ENCODE measurements around the gene TMEM179B.

DNA sequence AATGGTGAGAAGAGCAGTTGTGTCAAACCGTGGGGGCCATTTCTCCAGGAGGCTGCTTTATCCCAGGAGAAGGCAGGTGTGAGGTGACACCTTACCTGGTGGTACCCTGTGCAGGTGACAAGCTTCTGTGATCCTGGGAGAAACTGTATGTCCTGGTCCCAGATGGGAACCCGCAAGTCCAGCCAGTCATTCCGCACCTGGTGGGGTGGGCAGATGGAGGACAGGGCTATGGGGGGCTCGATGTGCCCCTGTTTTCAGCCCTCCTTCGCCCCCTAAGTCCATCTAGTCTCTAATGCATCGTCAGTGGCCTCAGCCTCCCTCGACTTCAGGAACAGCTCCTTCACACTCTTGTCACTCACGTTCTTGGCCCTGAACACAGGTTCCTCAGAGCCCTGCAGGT lies 48.1 kb downstream of the TMEM179B start:
- TF ChIP-seq, protein P1, sequence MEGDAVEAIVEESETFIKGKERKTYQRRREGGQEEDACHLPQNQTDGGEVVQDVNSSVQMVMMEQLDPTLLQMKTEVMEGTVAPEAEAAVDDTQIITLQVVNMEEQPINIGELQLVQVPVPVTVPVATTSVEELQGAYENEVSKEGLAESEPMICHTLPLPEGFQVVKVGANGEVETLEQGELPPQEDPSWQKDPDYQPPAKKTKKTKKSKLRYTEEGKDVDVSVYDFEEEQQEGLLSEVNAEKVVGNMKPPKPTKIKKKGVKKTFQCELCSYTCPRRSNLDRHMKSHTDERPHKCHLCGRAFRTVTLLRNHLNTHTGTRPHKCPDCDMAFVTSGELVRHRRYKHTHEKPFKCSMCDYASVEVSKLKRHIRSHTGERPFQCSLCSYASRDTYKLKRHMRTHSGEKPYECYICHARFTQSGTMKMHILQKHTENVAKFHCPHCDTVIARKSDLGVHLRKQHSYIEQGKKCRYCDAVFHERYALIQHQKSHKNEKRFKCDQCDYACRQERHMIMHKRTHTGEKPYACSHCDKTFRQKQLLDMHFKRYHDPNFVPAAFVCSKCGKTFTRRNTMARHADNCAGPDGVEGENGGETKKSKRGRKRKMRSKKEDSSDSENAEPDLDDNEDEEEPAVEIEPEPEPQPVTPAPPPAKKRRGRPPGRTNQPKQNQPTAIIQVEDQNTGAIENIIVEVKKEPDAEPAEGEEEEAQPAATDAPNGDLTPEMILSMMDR (conservative IDR thresholded peaks at IDR 0.05 in 1 of 2, IDR thresholded peaks at IDR 0.05 in 1 of 2; ENCODE audit: extremely low read depth in 1 of 2, insufficient read depth in 1 of 2, low read depth in 1 of 2, low read length in 2 of 2) = no peak
- no peak for TF ChIP-seq EZH2 (IDR thresholded peaks at IDR 0.05; ENCODE audit: borderline replicate concordance, low read length)

All from mammary epithelial cell (primary cell).